ENCODE data around the gene IFT122. TPM values are rescaled to one million over a fixed set of nuclear protein-coding genes. Genes with fewer than 3 reads are reported as not detected.

The IFT122 gene
- total RNA-seq, 2 donors from 2014 or later: 15.6 to 31.5 TPM

- intact Hi-C loops (cut with DNase I): no loop called here
- TF ChIP-seq CTCF (IDR thresholded peaks at IDR 0.05): no peak
- no peak for DNase-seq
Measured at GRCh38 chr3:129532261-129532660, 92.2 kb downstream of the IFT122 start.

GRCh38 chr3:129533406-129533805 lies 93.4 kb downstream of the IFT122 start:
- Histone ChIP-seq H3K9ac (ENCODE audit: low read depth in 2 of 2, low read length in 2 of 2) (no peak overlapping the region), H3K36me3 (no peaks in the 10 kb centered on the region)
- TF ChIP-seq CTCF (IDR thresholded peaks at IDR 0.05): no peak

More at GRCh38 chr3:129532261-129532660, 92.2 kb downstream of the IFT122 start:
- Histone ChIP-seq H3K4me1 (no peaks in the 10 kb centered on the region), H3K9me3 (no peaks in the 10 kb centered on the region), H3K4me3 (no peak overlapping the region), H3K9ac (ENCODE audit: low read depth in 2 of 2, low read length in 2 of 2) (no peak overlapping the region), H3K27ac (no peak overlapping the region), H3K36me3 (no peaks in the 10 kb centered on the region), H3K27me3 (no peaks in the 10 kb centered on the region)

GRCh38 chr3:129534428-129535027 lies 94.5 kb downstream of the IFT122 start:
- no peak for DNase-seq
- no peaks in the 10 kb centered on the region for H3K36me3 ChIP-seq
- no peaks in the 10 kb centered on the region for H3K4me1 ChIP-seq
- H3K9me3 ChIP-seq: no peaks in the 10 kb centered on the region
- H3K4me3 ChIP-seq: no peak overlapping the region
- H3K27me3 ChIP-seq: no peaks in the 10 kb centered on the region
- intact Hi-C loops (cut with DNase I): no loop called here
- H3K9ac ChIP-seq (ENCODE audit: low read depth in 2 of 2, low read length in 2 of 2): no peak overlapping the region
- no peak for TF ChIP-seq CTCF (IDR thresholded peaks at IDR 0.05)
- no peak overlapping the region for H3K27ac ChIP-seq

More at GRCh38 chr3:129533406-129533805, 93.4 kb downstream of the IFT122 start:
- H3K27me3 ChIP-seq: no peaks in the 10 kb centered on the region
- H3K9me3 ChIP-seq: no peaks in the 10 kb centered on the region
- H3K4me3 ChIP-seq: no peak overlapping the region
- no peaks in the 10 kb centered on the region for H3K4me1 ChIP-seq
- intact Hi-C loops (cut with DNase I): no loop called here
- no peak overlapping the region for H3K27ac ChIP-seq
- no peak for DNase-seq

GRCh38 chr3:129535075-129535474 lies 95.1 kb downstream of the IFT122 start:
- intact Hi-C loops (cut with DNase I): no loop called here
- no peaks in the 10 kb centered on the region for H3K9me3 ChIP-seq
- DNase-seq: no peak
- H3K27ac ChIP-seq: no peak overlapping the region
- no peaks in the 10 kb centered on the region for H3K27me3 ChIP-seq
- no peaks in the 10 kb centered on the region for H3K36me3 ChIP-seq
- no peak overlapping the region for H3K9ac ChIP-seq (ENCODE audit: low read depth in 2 of 2, low read length in 2 of 2)
- no peak overlapping the region for H3K4me3 ChIP-seq
- TF ChIP-seq CTCF (IDR thresholded peaks at IDR 0.05): no peak
- H3K4me1 ChIP-seq: no peaks in the 10 kb centered on the region

- no peak overlapping the region for H3K27ac ChIP-seq
- no peak overlapping the region for H3K4me3 ChIP-seq
- no peaks in the 10 kb centered on the region for H3K9me3 ChIP-seq
- no peak for DNase-seq
- H3K9ac ChIP-seq (ENCODE audit: low read depth in 2 of 2, low read length in 2 of 2): no peak overlapping the region
- H3K27me3 ChIP-seq: no peaks in the 10 kb centered on the region
- H3K4me1 ChIP-seq: no peaks in the 10 kb centered on the region
- intact Hi-C loops (cut with DNase I): no loop called here
- H3K36me3 ChIP-seq: no peaks in the 10 kb centered on the region
- no peak for TF ChIP-seq CTCF (IDR thresholded peaks at IDR 0.05)
Measured at GRCh38 chr3:129536374-129536667, 96.3 kb downstream of the IFT122 start.

All from colonic mucosa (tissue), 4 donors.